CD14-positive monocyte (primary cell): ENCODE results near the gene DNPEP. TPM values are rescaled to one million over a fixed set of nuclear protein-coding genes. Genes with fewer than 3 reads are reported as not detected.
A peak's percentile ranks its signal among the peaks of the same experiment; 100 is the strongest.

ENCODE experiments used
- DNase-seq, 3 donors: peaks; one replicate each; pipeline ENCODE4 v3.0.0-alpha.2; 2011 to 2022
- H2AFZ ChIP-seq: 2 replicates; pipeline ENCODE4 v1.6.0; 2012; ENCODE audit warnings: mild to moderate bottlenecking, low read depth, low read length, inconsistent platforms; ENCODE audit not compliant: insufficient read depth, poor library complexity, severe bottlenecking
- H3K27ac ChIP-seq, 2 donors: 1 replicate in 1 of 2; 2 replicates in 1 of 2; pipeline ENCODE4 v1.5.1; 2012 to 2013; ENCODE audit warnings: low read length in 2 of 2, control low read depth in 1 of 2, inconsistent platforms in 1 of 2, low read depth in 1 of 2, mild to moderate bottlenecking in 1 of 2
- H3K27me3 ChIP-seq, 2 donors: one replicate each; pipeline versions ENCODE4 v1.6.0 to v1.6.1; 2011 to 2013; ENCODE audit warnings: low read length in 2 of 2; ENCODE audit not compliant: control insufficient read depth in 2 of 2, insufficient read depth in 2 of 2
- H3K36me3 ChIP-seq, 2 donors: replicated peaks in 1 of 2; 1 replicate in 1 of 2; 2 replicates in 1 of 2; pipeline versions ENCODE4 v1.5.1 to v1.6.1; 2012 to 2013; ENCODE audit warnings: low read length in 2 of 2, control low read depth in 1 of 2, inconsistent platforms in 1 of 2, mild to moderate bottlenecking in 1 of 2; ENCODE audit not compliant: insufficient read depth in 2 of 2, control insufficient read depth in 1 of 2
- H3K4me1 ChIP-seq, 2 donors: 1 replicate in 1 of 2; 2 replicates in 1 of 2; pipeline versions ENCODE4 v1.5.1 to v1.6.1; 2012 to 2013; ENCODE audit warnings: low read length in 2 of 2, control low read depth in 1 of 2, inconsistent platforms in 1 of 2, mild to moderate bottlenecking in 1 of 2, moderate library complexity in 1 of 2; ENCODE audit not compliant: insufficient read depth in 2 of 2, control insufficient read depth in 1 of 2
- H3K4me2 ChIP-seq: replicated peaks from 2 replicates; pipeline ENCODE3; 2012; ENCODE audit warnings: low read length, moderate library complexity, mild to moderate bottlenecking; ENCODE audit not compliant: poor library complexity, severe bottlenecking; ENCODE audit errors: extremely low read depth
- H3K4me3 ChIP-seq, 3 experiments: fragments of 200-600 bp in 1 of 3; sonication (generic) in 1 of 3; replicated peaks in 1 of 3; 1 replicate in 2 of 3; 2 replicates in 1 of 3; pipeline ENCODE4 v1.5.1; 2011 to 2013; ENCODE audit warnings: low read length in 3 of 3, mild to moderate bottlenecking in 3 of 3, control low read depth in 2 of 3, low read depth in 2 of 3, inconsistent platforms in 1 of 3, moderate library complexity in 1 of 3
- H3K79me2 ChIP-seq: 2 replicates; pipeline ENCODE4 v1.6.0; 2012; ENCODE audit warnings: mild to moderate bottlenecking, control low read depth, inconsistent platforms, low read length, moderate library complexity; ENCODE audit not compliant: insufficient read depth
- H3K9ac ChIP-seq: 2 replicates; pipeline ENCODE4 v1.6.0; 2017; ENCODE audit warnings: low read length, mild to moderate bottlenecking; ENCODE audit not compliant: insufficient read depth, poor library complexity, severe bottlenecking
- H3K9me3 ChIP-seq, 2 donors: replicated peaks in 1 of 2; 1 replicate in 1 of 2; 2 replicates in 1 of 2; pipeline versions ENCODE4 v1.5.1 to v1.6.1; 2012 to 2013; ENCODE audit warnings: low read length in 2 of 2, control low read depth in 1 of 2; ENCODE audit not compliant: control insufficient read depth in 1 of 2, insufficient read depth in 1 of 2
- H4K20me1 ChIP-seq: 2 replicates; pipeline ENCODE4 v1.6.0; 2012; ENCODE audit warnings: mild to moderate bottlenecking, low read length, control low read depth, moderate library complexity; ENCODE audit not compliant: insufficient read depth
- H3K27ac Mint-ChIP-seq, 7 donors: one replicate each; pipeline ENCODE4 v1.8.0; 2020; ENCODE audit warnings: mild to moderate bottlenecking in 7 of 7, mixed read lengths in 7 of 7, moderate library complexity in 6 of 7, inconsistent platforms in 2 of 7
- H3K27me3 Mint-ChIP-seq, 3 donors: one replicate each; pipeline ENCODE4 v1.8.0; 2021 to 2022; ENCODE audit warnings: low read depth in 3 of 3, mild to moderate bottlenecking in 3 of 3, mixed read lengths in 3 of 3, moderate library complexity in 3 of 3, inconsistent platforms in 1 of 3
- H3K36me3 Mint-ChIP-seq, 2 donors: one replicate each; pipeline ENCODE4 v1.8.0; 2020; ENCODE audit warnings: mixed read lengths in 2 of 2, inconsistent platforms in 1 of 2, mild to moderate bottlenecking in 1 of 2
- H3K4me1 Mint-ChIP-seq: one replicate; pipeline ENCODE4 v1.8.0; 2020; ENCODE audit warnings: mild to moderate bottlenecking, mixed read lengths
- H3K4me3 Mint-ChIP-seq, 2 donors: one replicate each; pipeline ENCODE4 v1.8.0; 2020; ENCODE audit warnings: mild to moderate bottlenecking in 2 of 2, mixed read lengths in 2 of 2, moderate library complexity in 1 of 2
- H3K9me3 Mint-ChIP-seq, 7 donors: one replicate each; pipeline ENCODE4 v1.8.0; 2020 to 2022; ENCODE audit warnings: mixed read lengths in 7 of 7, mild to moderate bottlenecking in 6 of 7, moderate library complexity in 6 of 7, inconsistent platforms in 2 of 7
- CTCF ChIP-seq: fragments of 200-600 bp; IDR thresholded peaks from one replicate; pipeline ENCODE4 v1.8.0; 2022; ENCODE audit warnings: antibody characterized with exemption, mild to moderate bottlenecking
- WGBS: methylation state at CpG from one replicate; pipeline ENCODE4 v1.1.5; 2013; ENCODE audit warnings: missing lambda C conversion rate; ENCODE audit not compliant: insufficient coverage; 5-methylcytosine and 5-hydroxymethylcytosine counted together
- intact Hi-C, 2 donors: fragments of 100-400 bp; cut with micrococcal nuclease; formaldehyde crosslinking; loops; one replicate each; pipeline versions ENCODE4 v1.15.0 to v1.15.1; 2023
- polyA plus RNA-seq, 3 donors: library from polyadenylated mRNA; depleted of rRNA in 1 of 3; unstranded in 2 of 3; stranded (reverse) in 1 of 3; fragments of 300-500 nt in 2 of 3; fragments of >200 nt in 1 of 3; fragmentation: Illumina TruSeq in 2 of 3; gene quantifications; 1 replicate in 2 of 3; 2 replicates in 1 of 3; pipeline ENCODE4 v1.2.3, GENCODE V29; 2012 to 2021

The DNPEP gene
- polyA plus RNA-seq, 3 donors: 51.6 to 83.1 (median 60.6) TPM

- no peaks in the 10 kb centered on the region for H3K36me3 Mint-ChIP-seq
- 67% methylated on average over 1 of the region's 7 CpGs for WGBS
These were observed 42.4 kb upstream of the DNPEP start for GRCh38 chr2:219429958-219430606.

DNA sequence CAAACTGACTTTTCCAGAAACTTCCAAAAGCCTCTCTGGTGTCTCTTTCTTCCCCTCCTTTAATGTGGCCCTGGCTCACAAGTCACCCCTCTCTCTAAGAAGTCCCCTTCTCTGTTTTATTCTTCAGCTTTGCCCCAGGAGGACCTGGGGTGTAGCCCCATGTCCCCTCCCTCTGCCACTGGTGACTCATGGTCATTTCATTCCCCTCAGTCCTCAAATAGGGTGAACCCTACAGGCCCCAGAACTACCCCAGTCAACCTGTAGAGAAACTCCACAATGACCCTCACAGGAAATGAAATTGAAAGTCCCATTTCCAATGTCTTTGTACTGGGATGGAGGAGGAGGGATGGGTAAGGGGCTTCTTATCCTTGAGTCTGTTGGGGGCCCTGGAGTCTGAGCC, 40.8 kb upstream of the DNPEP start:
- Mint-ChIP-seq H3K36me3 (no peaks in the 10 kb centered on the region), H3K4me3 (no peak overlapping the region), H3K27me3 (peaks cover 27 to 40% (median 32%) of the 10 kb centered on the region in 3 donors), H3K4me1 (no peaks in the 10 kb centered on the region), H3K9me3 (peaks cover 0 to 2% (median 0%) of the 10 kb centered on the region in 7 donors), H3K27ac (peak overlapping the region in 1 of 7 donors; percentile 38)
- Histone ChIP-seq H4K20me1 (no peaks in the 10 kb centered on the region), H3K27ac (no peak overlapping the region), H2AFZ (no peak overlapping the region), H3K4me2 (no peak overlapping the region), H3K4me1 (no peaks in the 10 kb centered on the region), H3K4me3 (no peak overlapping the region), H3K9ac (no peak overlapping the region), H3K27me3 (peaks cover 0 to 13% of the 10 kb centered on the region in 2 donors), H3K79me2 (no peaks in the 10 kb centered on the region), H3K9me3 (no peaks in the 10 kb centered on the region), H3K36me3 (no peaks in the 10 kb centered on the region)
- TF ChIP-seq CTCF: no peak
- intact Hi-C loops: loop anchor here in 1 of 2 donors (10.0 kb wide), 1 partner anchor 186 kb away; no protein-coding TSS in a partner anchor
- DNase-seq: no peak

More at GRCh38 chr2:219429958-219430606, 42.4 kb upstream of the DNPEP start:
- no peak overlapping the region for H2AFZ ChIP-seq
- Mint-ChIP-seq H3K9me3 (peaks cover 0 to 10% (median 0%) of the 10 kb centered on the region in 7 donors), H3K4me3 (no peak overlapping the region), H3K27me3 (peaks cover 27 to 51% (median 34%) of the 10 kb centered on the region in 3 donors), H3K4me1 (no peaks in the 10 kb centered on the region), H3K27ac (no peak overlapping the region)
- peaks cover 7 to 26% of the 10 kb centered on the region in 2 donors for H3K27me3 ChIP-seq
- no peak overlapping the region for H3K4me2 ChIP-seq
- H3K36me3 ChIP-seq: no peaks in the 10 kb centered on the region
- H3K9me3 ChIP-seq: peaks cover 0 to 7% of the 10 kb centered on the region in 2 donors
- H4K20me1 ChIP-seq: no peaks in the 10 kb centered on the region
- intact Hi-C loops: loop anchor here in 1 of 2 donors (10.0 kb wide), 1 partner anchor 185 kb away; no protein-coding TSS in a partner anchor
- no peak for DNase-seq
- H3K9ac ChIP-seq: no peak overlapping the region
- no peaks in the 10 kb centered on the region for H3K4me1 ChIP-seq
- H3K79me2 ChIP-seq: no peaks in the 10 kb centered on the region
- no peak overlapping the region for H3K4me3 ChIP-seq
- no peak overlapping the region for H3K27ac ChIP-seq
- no peak for TF ChIP-seq CTCF
